HEK293 (cell line): ENCODE data around the gene TDRKH.

Experiments used
- CTCF ChIP-seq: fragments of 450-650 bp; formaldehyde crosslinking; IDR thresholded peaks from 2 replicates; pipeline ENCODE4 v1.5.1; 2016; ENCODE audit warnings: missing biosample characterization, missing genetic modification characterization
- GLIS2 ChIP-seq: fragments of 450-650 bp; formaldehyde crosslinking; IDR thresholded peaks from 2 replicates; pipeline ENCODE4 v1.5.1; 2016; ENCODE audit warnings: missing biosample characterization, missing genetic modification characterization
- HOXA7 ChIP-seq: sonication (generic); formaldehyde crosslinking; IDR thresholded peaks from 2 replicates; pipeline ENCODE4 v1.8.1; 2022; ENCODE audit warnings: missing genetic modification reagents, borderline replicate concordance
- KLF1 ChIP-seq: fragments of 450-650 bp; formaldehyde crosslinking; IDR thresholded peaks from 2 replicates; pipeline ENCODE4 v1.5.1; 2016; ENCODE audit warnings: missing biosample characterization, missing genetic modification characterization
- MEIS1 ChIP-seq: sonication (generic); formaldehyde crosslinking; IDR thresholded peaks from 2 replicates; pipeline ENCODE4 v1.8.1; 2022; ENCODE audit warnings: missing genetic modification reagents, mild to moderate bottlenecking, borderline replicate concordance
- MZF1 ChIP-seq: fragments of 450-650 bp; formaldehyde crosslinking; IDR thresholded peaks from 2 replicates; pipeline ENCODE4 v1.5.1; 2017; ENCODE audit warnings: missing biosample characterization, missing genetic modification characterization, borderline replicate concordance
- SP2 ChIP-seq: fragments of 450-650 bp; formaldehyde crosslinking; IDR thresholded peaks from 2 replicates; pipeline ENCODE4 v1.5.1; 2016; ENCODE audit warnings: missing biosample characterization, missing genetic modification characterization
- ZBTB7A ChIP-seq: fragments of 450-650 bp; formaldehyde crosslinking; IDR thresholded peaks from 2 replicates; pipeline ENCODE4 v1.5.1; 2016; ENCODE audit warnings: low read depth, missing biosample characterization, missing genetic modification characterization
- ZNF112 ChIP-seq: fragments of 450-650 bp; formaldehyde crosslinking; IDR thresholded peaks from 2 replicates; pipeline ENCODE4 v1.5.0; 2017; ENCODE audit warnings: missing biosample characterization, missing genetic modification characterization
- ZNF354C ChIP-seq: fragments of 450-650 bp; formaldehyde crosslinking; IDR thresholded peaks from 2 replicates; pipeline ENCODE4 v1.5.1; 2016; ENCODE audit warnings: missing biosample characterization, missing genetic modification characterization, low read depth, borderline replicate concordance
- ZNF521 ChIP-seq: fragments of 450-650 bp; formaldehyde crosslinking; IDR thresholded peaks from 2 replicates; pipeline ENCODE4 v1.5.1; 2017; ENCODE audit warnings: missing biosample characterization, mild to moderate bottlenecking, missing genetic modification characterization
- ZNF585B ChIP-seq: fragments of 450-650 bp; formaldehyde crosslinking; IDR thresholded peaks from 2 replicates; pipeline ENCODE4 v1.5.1; 2016; ENCODE audit warnings: missing biosample characterization, missing genetic modification characterization
- ZNF660 ChIP-seq: fragments of 450-650 bp; IDR thresholded peaks from 2 replicates; pipeline ENCODE4 v1.5.1; 2018; ENCODE audit warnings: missing biosample characterization, mild to moderate bottlenecking, missing genetic modification characterization

DNA sequence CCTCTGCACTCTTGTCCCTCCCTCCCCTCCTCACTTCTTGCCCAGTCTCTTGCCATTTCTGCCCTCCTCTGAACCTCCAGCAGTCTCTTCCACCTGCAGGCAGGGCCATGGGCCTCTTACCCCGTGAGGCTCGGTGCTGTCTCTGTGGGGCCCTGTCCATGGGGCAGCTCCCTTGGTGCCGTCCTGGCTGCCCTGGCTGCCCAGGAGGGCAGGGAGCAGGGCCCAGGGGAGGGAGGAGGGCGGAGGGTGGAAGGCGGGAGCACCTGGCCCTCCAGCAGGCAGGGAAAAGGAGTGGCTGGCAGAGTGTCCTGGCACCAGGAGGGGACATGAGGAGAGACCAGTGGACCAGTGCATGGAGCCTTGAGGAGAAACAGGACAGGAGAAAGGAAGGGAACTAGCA, 41.3 kb upstream of the TDRKH start, which contains the start of gene RORC:
- TF ChIP-seq ZBTB7A (tag by site-specific recombination) = no peak
- peak; percentile 37; the same call in 1 of the 2 replicates for TF ChIP-seq SP2 (tag by site-specific recombination)
- TF ChIP-seq CTCF (tag by site-specific recombination) = no peak
- TF ChIP-seq MZF1 (tag by site-specific recombination) = no peak
- no peak for TF ChIP-seq KLF1 (tag by site-specific recombination)
- TF ChIP-seq ZNF585B (tag by site-specific recombination) = no peak
- no peak for TF ChIP-seq ZNF112 (tag by site-specific recombination)
- no peak for TF ChIP-seq HOXA7 (CRISPR knock-in tag)
- TF ChIP-seq ZNF660 = no peak
- TF ChIP-seq MEIS1 (CRISPR knock-in tag) = no peak
- no peak for TF ChIP-seq ZNF354C
- 0 out of 2 replicates have a peak, but pooled peaks have one; percentile 17 for TF ChIP-seq GLIS2 (tag by site-specific recombination)
- TF ChIP-seq ZNF521 = no peak
